GM19099 (cell line): ENCODE results near the gene SOX4.

Experiments
- POLR2A ChIP-seq: IDR thresholded peaks from 3 replicates; pipeline ENCODE4 v1.6.1; 2011; ENCODE audit warnings: low read depth; ENCODE audit not compliant: insufficient read length; ENCODE audit errors: extremely low read depth

The SOX4 gene

GRCh38 chr6:21601932-21602390 lies 8.4 kb downstream of the SOX4 start:
- no peak for TF ChIP-seq POLR2A

- no peak for TF ChIP-seq POLR2A
These were observed 9.8 kb downstream of the SOX4 start for GRCh38 chr6:21603082-21603952.

- TF ChIP-seq POLR2A: no peak
These were observed 10.5 kb downstream of the SOX4 start for GRCh38 chr6:21604081-21604480.

GRCh38 chr6:21605166-21605565 lies 11.6 kb downstream of the SOX4 start:
- no peak for TF ChIP-seq POLR2A

GRCh38 chr6:21608601-21609000 lies 15.1 kb downstream of the SOX4 start:
- no peak for TF ChIP-seq POLR2A

DNA sequence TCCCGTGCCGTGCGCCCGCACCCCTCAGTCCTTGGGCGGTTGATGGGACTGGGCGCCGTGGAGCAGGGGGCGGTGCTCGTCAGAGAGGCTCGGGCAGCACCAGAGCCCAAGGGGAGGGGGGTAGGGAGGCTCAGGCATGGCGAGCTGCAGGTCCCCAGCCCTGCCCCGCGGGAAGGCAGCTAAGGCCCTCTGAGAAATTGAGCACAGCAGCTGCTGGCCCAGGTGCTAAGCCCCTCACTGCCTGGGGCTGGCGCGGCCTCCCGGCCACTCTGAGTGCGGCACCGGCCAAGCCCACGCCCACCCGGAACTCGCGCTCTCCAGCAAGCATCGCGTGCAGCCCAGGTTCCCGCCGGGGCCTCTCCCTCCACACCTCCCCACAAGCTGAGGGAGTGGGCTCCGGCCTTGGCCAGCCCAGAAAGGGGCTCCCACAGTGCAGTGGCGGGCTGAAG lies 16.4 kb downstream of the SOX4 start:
- TF ChIP-seq POLR2A: no peak

- no peak for TF ChIP-seq POLR2A
These were observed 16.8 kb downstream of the SOX4 start for GRCh38 chr6:21610341-21610740.

GRCh38 chr6:21611485-21611884 lies 17.9 kb downstream of the SOX4 start:
- no peak for TF ChIP-seq POLR2A

- no peak for TF ChIP-seq POLR2A
These were observed 18.7 kb downstream of the SOX4 start for GRCh38 chr6:21612067-21612745.

- no peak for TF ChIP-seq POLR2A
These were observed 20.3 kb downstream of the SOX4 start for GRCh38 chr6:21613809-21614208.

DNA sequence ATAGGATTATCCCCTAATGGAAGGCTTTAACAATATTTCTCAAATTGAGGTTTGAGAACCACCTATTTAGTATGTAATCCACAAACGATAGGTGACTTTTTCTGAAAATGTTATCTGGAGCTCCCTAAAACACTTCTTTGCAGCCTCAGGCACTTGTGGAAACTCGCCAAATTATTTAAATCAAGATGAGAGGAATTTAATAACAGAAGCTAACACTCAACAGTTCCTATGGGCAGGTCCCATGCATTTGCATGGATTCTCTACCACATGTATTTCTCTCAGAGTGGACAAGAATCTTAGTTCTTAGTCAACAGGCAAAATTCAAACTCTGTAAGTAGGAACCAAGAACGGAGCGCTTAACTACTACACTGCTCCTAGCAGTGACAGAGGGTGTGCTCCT lies 20.7 kb downstream of the SOX4 start:
- TF ChIP-seq POLR2A: no peak

- no peak for TF ChIP-seq POLR2A
These were observed 22.0 kb downstream of the SOX4 start for GRCh38 chr6:21615504-21615903.

DNA sequence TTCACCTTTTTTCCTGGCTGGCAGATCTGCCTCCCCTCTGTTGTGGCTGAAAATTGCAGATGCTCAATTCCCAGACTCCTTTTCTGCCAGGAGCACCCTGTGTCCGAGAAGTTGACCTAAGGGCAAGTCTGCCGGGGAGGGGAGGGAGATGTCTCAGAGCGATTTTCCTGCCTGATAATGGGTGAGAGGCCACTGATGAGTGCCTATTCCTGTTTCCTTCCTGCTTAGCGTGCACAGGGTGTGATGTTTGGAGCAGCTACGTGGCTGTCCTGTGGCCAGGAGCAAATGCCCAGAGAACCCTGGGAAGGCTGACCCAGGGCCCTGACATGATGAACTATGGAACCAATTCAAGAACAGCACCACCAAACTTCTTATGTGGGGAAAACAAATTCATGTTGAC lies 22.5 kb downstream of the SOX4 start:
- TF ChIP-seq POLR2A: no peak

DNA sequence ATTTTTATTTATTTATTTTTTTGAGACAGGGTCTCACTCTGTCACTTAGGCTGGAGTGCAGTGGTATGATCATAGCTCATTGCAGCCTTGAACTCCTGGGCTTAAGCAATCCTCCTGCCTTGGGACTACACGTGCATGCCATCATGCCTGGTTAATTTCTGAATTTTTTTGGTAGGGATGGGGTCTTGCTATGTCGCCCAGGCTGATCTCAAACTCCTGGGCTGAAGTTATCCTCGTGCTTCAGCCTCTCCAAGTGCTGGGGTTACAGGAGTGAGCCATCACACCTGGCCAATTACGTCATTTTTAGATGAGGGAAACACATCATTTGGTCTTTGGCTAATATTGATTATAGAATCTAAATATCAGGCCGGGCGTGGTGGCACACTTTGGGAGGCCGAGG lies 32.1 kb downstream of the SOX4 start:
- no peak for TF ChIP-seq POLR2A

DNA sequence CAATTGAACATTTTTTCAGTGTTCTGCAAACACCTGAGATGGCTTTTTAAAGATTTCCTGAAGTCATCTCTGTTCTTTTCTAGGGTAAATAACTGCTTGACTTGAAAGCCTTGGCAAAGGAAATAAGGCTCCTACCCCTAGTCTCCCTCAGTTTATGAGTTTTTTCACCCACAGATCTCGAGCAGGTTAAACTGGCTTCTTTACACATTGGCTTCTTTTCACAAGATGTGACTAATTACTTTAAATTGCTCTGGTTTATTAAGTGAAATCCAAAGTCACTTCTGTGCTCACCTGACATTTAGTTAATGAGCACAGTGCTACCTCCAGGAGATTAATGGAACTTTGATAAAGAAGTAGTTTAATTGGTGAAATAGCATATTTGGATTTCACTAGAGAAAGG lies 33.2 kb downstream of the SOX4 start:
- no peak for TF ChIP-seq POLR2A

DNA sequence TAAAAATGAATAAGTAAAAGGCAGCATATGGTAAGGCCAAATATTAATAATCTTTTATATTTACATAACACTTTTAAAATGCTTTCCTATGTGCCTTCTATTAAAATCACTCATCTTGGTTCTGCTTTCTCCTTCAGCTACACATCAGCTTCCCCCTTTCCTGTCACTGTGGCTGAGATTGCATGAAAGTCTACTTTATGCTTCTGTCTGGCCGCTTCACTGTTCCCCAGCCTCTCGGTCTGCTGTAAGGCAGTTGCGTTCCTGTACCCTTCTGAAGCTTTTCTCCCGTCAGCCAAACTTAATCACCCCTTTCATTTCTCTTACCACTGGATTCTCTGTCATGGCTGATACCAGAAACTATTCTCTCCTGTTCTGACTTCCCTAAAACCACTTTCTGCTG lies 34.6 kb downstream of the SOX4 start:
- TF ChIP-seq POLR2A: no peak
